HEK293 (cell line): ENCODE data around the gene ZKSCAN4.

Source experiments
- BCL11A ChIP-seq: fragments of 450-650 bp; formaldehyde crosslinking; IDR thresholded peaks from 2 replicates; pipeline ENCODE4 v1.5.1; 2016; ENCODE audit warnings: low read depth, missing biosample characterization, missing genetic modification characterization
- EGR2 ChIP-seq: fragments of 450-650 bp; formaldehyde crosslinking; IDR thresholded peaks from 2 replicates; pipeline ENCODE4 v1.5.1; 2016; ENCODE audit warnings: low read depth, missing biosample characterization, missing genetic modification characterization
- FEZF1 ChIP-seq: fragments of 450-650 bp; formaldehyde crosslinking; IDR thresholded peaks from 2 replicates; pipeline ENCODE4 v1.5.1; 2016; ENCODE audit warnings: missing biosample characterization, missing genetic modification characterization
- GLIS1 ChIP-seq: fragments of 450-650 bp; formaldehyde crosslinking; IDR thresholded peaks from 2 replicates; pipeline ENCODE4 v1.5.1; 2016; ENCODE audit warnings: missing biosample characterization, missing genetic modification characterization
- MEIS1 ChIP-seq: sonication (generic); formaldehyde crosslinking; IDR thresholded peaks from 2 replicates; pipeline ENCODE4 v1.8.1; 2022; ENCODE audit warnings: missing genetic modification reagents, mild to moderate bottlenecking, borderline replicate concordance
- RBAK ChIP-seq: fragments of 450-650 bp; formaldehyde crosslinking; IDR thresholded peaks from 2 replicates; pipeline ENCODE4 v1.5.1; 2016; ENCODE audit warnings: missing biosample characterization, missing genetic modification characterization
- REPIN1 ChIP-seq: fragments of 450-650 bp; formaldehyde crosslinking; IDR thresholded peaks from 2 replicates; pipeline ENCODE4 v1.5.1; 2017; ENCODE audit warnings: missing biosample characterization, missing genetic modification characterization, low read depth
- YY1 ChIP-seq: fragments of 450-650 bp; formaldehyde crosslinking; IDR thresholded peaks from 2 replicates; pipeline ENCODE4 v1.5.1; 2018; ENCODE audit warnings: missing biosample characterization, missing genetic modification characterization
- ZBTB17 ChIP-seq: fragments of 450-650 bp; formaldehyde crosslinking; IDR thresholded peaks from 2 replicates; pipeline ENCODE4 v1.5.1; 2016; ENCODE audit warnings: missing biosample characterization, missing genetic modification characterization
- ZNF16 ChIP-seq: fragments of 450-650 bp; formaldehyde crosslinking; IDR thresholded peaks from 2 replicates; pipeline ENCODE4 v1.5.1; 2016; ENCODE audit warnings: low read depth, missing biosample characterization, missing genetic modification characterization
- ZNF174 ChIP-seq: fragments of 450-650 bp; formaldehyde crosslinking; IDR thresholded peaks from 2 replicates; pipeline ENCODE4 v1.5.0; 2017; ENCODE audit warnings: missing biosample characterization, mild to moderate bottlenecking, missing genetic modification characterization
- ZNF221 ChIP-seq: fragments of 450-650 bp; formaldehyde crosslinking; IDR thresholded peaks from 2 replicates; pipeline ENCODE4 v1.5.1; 2017; ENCODE audit warnings: missing biosample characterization, missing genetic modification characterization, borderline replicate concordance
- ZNF248 ChIP-seq: fragments of 450-650 bp; formaldehyde crosslinking; IDR thresholded peaks from 2 replicates; pipeline ENCODE4 v1.5.1; 2017; ENCODE audit warnings: missing biosample characterization, missing genetic modification characterization
- ZNF311 ChIP-seq: fragments of 450-650 bp; formaldehyde crosslinking; IDR thresholded peaks from 2 replicates; pipeline ENCODE4 v1.5.1; 2017; ENCODE audit warnings: missing biosample characterization, missing genetic modification characterization, borderline replicate concordance
- ZNF529 ChIP-seq: fragments of 450-650 bp; formaldehyde crosslinking; IDR thresholded peaks from 2 replicates; pipeline ENCODE4 v1.5.1; 2017; ENCODE audit warnings: missing genetic modification characterization, missing biosample characterization; ENCODE audit not compliant: insufficient replicate concordance
- ZNF571 ChIP-seq: fragments of 450-650 bp; formaldehyde crosslinking; IDR thresholded peaks from 2 replicates; pipeline ENCODE4 v1.5.0; 2017; ENCODE audit warnings: missing biosample characterization, missing genetic modification characterization
- ZNF596 ChIP-seq: fragments of 450-650 bp; IDR thresholded peaks from 2 replicates; pipeline ENCODE4 v1.5.0; 2018; ENCODE audit warnings: missing biosample characterization, mild to moderate bottlenecking, missing genetic modification characterization, moderate library complexity
- ZNF624 ChIP-seq: fragments of 450-650 bp; formaldehyde crosslinking; IDR thresholded peaks from 2 replicates; pipeline ENCODE4 v1.5.1; 2017; ENCODE audit warnings: missing biosample characterization, missing genetic modification characterization
- ZNF707 ChIP-seq: fragments of 450-650 bp; formaldehyde crosslinking; IDR thresholded peaks from 2 replicates; pipeline ENCODE4 v1.5.1; 2016; ENCODE audit warnings: missing biosample characterization, missing genetic modification characterization
- ZNF768 ChIP-seq: fragments of 450-650 bp; formaldehyde crosslinking; IDR thresholded peaks from 2 replicates; pipeline ENCODE4 v1.5.1; 2018; ENCODE audit warnings: missing biosample characterization, mild to moderate bottlenecking, missing genetic modification characterization
- ZNF843 ChIP-seq: fragments of 450-650 bp; formaldehyde crosslinking; IDR thresholded peaks from 2 replicates; pipeline ENCODE4 v1.5.1; 2016; ENCODE audit warnings: missing biosample characterization, missing genetic modification characterization
- TF ChIP-seq, protein P1 (sequence below): fragments of 450-650 bp; formaldehyde crosslinking; IDR thresholded peaks from 2 replicates; pipeline ENCODE4 v1.5.1; 2016; ENCODE audit warnings: missing biosample characterization, missing genetic modification characterization
- TF ChIP-seq, protein P2 (sequence below): fragments of 450-650 bp; formaldehyde crosslinking; IDR thresholded peaks from 2 replicates; pipeline ENCODE4 v1.5.1; 2016; ENCODE audit warnings: missing biosample characterization, missing genetic modification characterization
- TF ChIP-seq, protein P3 (sequence below): fragments of 450-650 bp; formaldehyde crosslinking; IDR thresholded peaks from 2 replicates; pipeline ENCODE4 v1.5.1; 2016; ENCODE audit warnings: missing biosample characterization, missing genetic modification characterization, borderline replicate concordance
- TF ChIP-seq, protein P4 (sequence below): fragments of 450-650 bp; formaldehyde crosslinking; IDR thresholded peaks from 2 replicates; pipeline ENCODE4 v1.5.1; 2016; ENCODE audit warnings: missing biosample characterization, missing genetic modification characterization
- TF ChIP-seq, protein P5 (sequence below): fragments of 450-650 bp; formaldehyde crosslinking; IDR thresholded peaks from 2 replicates; pipeline ENCODE4 v1.5.1; 2016; ENCODE audit warnings: missing biosample characterization, missing genetic modification characterization
- TF ChIP-seq, protein P6 (sequence below): fragments of 450-650 bp; formaldehyde crosslinking; IDR thresholded peaks from 2 replicates; pipeline ENCODE4 v1.5.1; 2016; ENCODE audit warnings: missing biosample characterization, missing genetic modification characterization
- TF ChIP-seq, protein P7 (sequence below): fragments of 450-650 bp; formaldehyde crosslinking; IDR thresholded peaks from 2 replicates; pipeline ENCODE4 v1.5.1; 2017; ENCODE audit warnings: missing biosample characterization, missing genetic modification characterization

ZKSCAN4 gene

DNA sequence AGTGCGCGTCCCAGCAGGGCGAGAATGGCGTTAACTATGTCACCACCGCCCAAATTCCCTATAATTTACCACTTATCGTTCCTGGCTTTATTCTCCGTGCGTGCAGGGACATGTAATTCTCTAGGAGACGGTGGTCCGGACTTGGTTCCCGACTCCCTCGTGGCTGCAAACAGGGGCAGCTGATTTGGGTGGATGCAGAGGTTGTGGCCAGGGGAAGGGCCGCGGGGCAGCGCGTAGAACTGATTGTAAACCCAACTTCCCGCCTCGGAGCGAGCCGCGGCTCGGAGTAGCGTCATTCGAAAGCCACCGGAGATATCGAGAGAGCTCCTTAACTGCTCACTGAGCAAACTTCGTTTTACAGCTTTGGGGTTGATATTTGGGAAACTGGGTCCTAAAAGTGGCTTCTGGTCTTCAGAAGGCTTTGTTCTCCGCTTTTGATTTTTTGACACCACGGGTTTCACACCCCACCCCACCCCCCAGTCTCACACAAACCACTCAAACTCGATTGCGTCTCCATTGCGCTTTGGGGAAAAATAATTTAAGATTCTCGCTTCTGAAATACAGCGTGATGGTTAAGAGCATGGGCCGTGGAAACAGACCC lies 44.5 kb downstream of the ZKSCAN4 start (continued):
- TF ChIP-seq, protein P1, sequence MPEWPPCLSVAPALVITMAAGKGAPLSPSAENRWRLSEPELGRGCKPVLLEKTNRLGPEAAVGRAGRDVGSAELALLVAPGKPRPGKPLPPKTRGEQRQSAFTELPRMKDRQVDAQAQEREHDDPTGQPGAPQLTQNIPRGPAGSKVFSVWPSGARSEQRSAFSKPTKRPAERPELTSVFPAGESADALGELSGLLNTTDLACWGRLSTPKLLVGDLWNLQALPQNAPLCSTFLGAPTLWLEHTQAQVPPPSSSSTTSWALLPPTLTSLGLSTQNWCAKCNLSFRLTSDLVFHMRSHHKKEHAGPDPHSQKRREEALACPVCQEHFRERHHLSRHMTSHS (tag by site-specific recombination), result no peak
- TF ChIP-seq, protein P2, sequence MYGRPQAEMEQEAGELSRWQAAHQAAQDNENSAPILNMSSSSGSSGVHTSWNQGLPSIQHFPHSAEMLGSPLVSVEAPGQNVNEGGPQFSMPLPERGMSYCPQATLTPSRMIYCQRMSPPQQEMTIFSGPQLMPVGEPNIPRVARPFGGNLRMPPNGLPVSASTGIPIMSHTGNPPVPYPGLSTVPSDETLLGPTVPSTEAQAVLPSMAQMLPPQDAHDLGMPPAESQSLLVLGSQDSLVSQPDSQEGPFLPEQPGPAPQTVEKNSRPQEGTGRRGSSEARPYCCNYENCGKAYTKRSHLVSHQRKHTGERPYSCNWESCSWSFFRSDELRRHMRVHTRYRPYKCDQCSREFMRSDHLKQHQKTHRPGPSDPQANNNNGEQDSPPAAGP (tag by site-specific recombination), result 0 out of 2 replicates have a peak, but pooled peaks have one; percentile 50
- TF ChIP-seq MEIS1 (no peak), ZNF311 (tag by site-specific recombination) (no peak), YY1 (no peak), RBAK (tag by site-specific recombination) (no peak), ZNF596 (tag by site-specific recombination) (no peak), ZNF571 (no peak), EGR2 (tag by site-specific recombination) (no peak), ZNF529 (tag by site-specific recombination) (no peak), ZNF174 (no peak), ZBTB17 (tag by site-specific recombination) (no peak; the same call in 1 of the 2 replicates), ZNF16 (no peak), ZNF707 (tag by site-specific recombination) (no peak), ZNF248 (tag by site-specific recombination) (no peak), GLIS1 (no peak), ZNF624 (no peak), ZNF843 (tag by site-specific recombination) (no peak), BCL11A (no peak), ZNF768 (tag by site-specific recombination) (no peak), ZNF221 (tag by site-specific recombination) (no peak), REPIN1 (tag by site-specific recombination) (no peak), FEZF1 (tag by site-specific recombination) (no peak)
- TF ChIP-seq, protein P3, sequence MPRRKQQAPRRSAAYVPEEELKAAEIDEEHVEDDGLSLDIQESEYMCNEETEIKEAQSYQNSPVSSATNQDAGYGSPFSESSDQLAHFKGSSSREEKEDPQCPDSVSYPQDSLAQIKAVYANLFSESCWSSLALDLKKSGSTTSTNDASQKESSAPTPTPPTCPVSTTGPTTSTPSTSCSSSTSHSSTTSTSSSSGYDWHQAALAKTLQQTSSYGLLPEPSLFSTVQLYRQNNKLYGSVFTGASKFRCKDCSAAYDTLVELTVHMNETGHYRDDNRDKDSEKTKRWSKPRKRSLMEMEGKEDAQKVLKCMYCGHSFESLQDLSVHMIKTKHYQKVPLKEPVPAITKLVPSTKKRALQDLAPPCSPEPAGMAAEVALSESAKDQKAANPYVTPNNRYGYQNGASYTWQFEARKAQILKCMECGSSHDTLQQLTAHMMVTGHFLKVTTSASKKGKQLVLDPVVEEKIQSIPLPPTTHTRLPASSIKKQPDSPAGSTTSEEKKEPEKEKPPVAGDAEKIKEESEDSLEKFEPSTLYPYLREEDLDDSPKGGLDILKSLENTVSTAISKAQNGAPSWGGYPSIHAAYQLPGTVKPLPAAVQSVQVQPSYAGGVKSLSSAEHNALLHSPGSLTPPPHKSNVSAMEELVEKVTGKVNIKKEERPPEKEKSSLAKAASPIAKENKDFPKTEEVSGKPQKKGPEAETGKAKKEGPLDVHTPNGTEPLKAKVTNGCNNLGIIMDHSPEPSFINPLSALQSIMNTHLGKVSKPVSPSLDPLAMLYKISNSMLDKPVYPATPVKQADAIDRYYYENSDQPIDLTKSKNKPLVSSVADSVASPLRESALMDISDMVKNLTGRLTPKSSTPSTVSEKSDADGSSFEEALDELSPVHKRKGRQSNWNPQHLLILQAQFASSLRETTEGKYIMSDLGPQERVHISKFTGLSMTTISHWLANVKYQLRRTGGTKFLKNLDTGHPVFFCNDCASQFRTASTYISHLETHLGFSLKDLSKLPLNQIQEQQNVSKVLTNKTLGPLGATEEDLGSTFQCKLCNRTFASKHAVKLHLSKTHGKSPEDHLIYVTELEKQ, result no peak
- TF ChIP-seq, protein P4, sequence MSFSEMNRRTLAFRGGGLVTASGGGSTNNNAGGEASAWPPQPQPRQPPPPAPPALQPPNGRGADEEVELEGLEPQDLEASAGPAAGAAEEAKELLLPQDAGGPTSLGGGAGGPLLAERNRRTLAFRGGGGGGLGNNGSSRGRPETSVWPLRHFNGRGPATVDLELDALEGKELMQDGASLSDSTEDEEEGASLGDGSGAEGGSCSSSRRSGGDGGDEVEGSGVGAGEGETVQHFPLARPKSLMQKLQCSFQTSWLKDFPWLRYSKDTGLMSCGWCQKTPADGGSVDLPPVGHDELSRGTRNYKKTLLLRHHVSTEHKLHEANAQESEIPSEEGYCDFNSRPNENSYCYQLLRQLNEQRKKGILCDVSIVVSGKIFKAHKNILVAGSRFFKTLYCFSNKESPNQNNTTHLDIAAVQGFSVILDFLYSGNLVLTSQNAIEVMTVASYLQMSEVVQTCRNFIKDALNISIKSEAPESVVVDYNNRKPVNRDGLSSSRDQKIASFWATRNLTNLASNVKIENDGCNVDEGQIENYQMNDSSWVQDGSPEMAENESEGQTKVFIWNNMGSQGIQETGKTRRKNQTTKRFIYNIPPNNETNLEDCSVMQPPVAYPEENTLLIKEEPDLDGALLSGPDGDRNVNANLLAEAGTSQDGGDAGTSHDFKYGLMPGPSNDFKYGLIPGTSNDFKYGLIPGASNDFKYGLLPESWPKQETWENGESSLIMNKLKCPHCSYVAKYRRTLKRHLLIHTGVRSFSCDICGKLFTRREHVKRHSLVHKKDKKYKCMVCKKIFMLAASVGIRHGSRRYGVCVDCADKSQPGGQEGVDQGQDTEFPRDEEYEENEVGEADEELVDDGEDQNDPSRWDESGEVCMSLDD (tag by site-specific recombination), result no peak
- TF ChIP-seq, protein P5, sequence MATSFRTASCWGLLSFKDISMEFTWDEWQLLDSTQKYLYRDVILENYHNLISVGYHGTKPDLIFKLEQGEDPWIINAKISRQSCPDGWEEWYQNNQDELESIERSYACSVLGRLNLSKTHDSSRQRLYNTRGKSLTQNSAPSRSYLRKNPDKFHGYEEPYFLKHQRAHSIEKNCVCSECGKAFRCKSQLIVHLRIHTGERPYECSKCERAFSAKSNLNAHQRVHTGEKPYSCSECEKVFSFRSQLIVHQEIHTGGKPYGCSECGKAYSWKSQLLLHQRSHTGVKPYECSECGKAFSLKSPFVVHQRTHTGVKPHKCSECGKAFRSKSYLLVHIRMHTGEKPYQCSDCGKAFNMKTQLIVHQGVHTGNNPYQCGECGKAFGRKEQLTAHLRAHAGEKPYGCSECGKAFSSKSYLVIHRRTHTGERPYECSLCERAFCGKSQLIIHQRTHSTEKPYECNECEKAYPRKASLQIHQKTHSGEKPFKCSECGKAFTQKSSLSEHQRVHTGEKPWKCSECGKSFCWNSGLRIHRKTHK (tag by site-specific recombination), result no peak
- TF ChIP-seq, protein P6, sequence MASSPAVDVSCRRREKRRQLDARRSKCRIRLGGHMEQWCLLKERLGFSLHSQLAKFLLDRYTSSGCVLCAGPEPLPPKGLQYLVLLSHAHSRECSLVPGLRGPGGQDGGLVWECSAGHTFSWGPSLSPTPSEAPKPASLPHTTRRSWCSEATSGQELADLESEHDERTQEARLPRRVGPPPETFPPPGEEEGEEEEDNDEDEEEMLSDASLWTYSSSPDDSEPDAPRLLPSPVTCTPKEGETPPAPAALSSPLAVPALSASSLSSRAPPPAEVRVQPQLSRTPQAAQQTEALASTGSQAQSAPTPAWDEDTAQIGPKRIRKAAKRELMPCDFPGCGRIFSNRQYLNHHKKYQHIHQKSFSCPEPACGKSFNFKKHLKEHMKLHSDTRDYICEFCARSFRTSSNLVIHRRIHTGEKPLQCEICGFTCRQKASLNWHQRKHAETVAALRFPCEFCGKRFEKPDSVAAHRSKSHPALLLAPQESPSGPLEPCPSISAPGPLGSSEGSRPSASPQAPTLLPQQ (tag by site-specific recombination), result no peak; the same call in 1 of the 2 replicates
- TF ChIP-seq, protein P7, sequence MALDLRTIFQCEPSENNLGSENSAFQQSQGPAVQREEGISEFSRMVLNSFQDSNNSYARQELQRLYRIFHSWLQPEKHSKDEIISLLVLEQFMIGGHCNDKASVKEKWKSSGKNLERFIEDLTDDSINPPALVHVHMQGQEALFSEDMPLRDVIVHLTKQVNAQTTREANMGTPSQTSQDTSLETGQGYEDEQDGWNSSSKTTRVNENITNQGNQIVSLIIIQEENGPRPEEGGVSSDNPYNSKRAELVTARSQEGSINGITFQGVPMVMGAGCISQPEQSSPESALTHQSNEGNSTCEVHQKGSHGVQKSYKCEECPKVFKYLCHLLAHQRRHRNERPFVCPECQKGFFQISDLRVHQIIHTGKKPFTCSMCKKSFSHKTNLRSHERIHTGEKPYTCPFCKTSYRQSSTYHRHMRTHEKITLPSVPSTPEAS (tag by site-specific recombination), result no peak
